T-helper 1 cell treated with Interleukin-12 subunit alpha and Interleukin-12 subunit beta and Interleukin-4 antibody, amounts not matched to agents 30 μg/mL and 1 μg/mL, for 36 hours (primary cell): Measurements from ENCODE around the gene CCT3.

Experiments used
- H3K27ac Mint-ChIP-seq: one replicate; pipeline ENCODE4 v1.8.0; 2021; ENCODE audit warnings: mild to moderate bottlenecking, mixed read lengths
- H3K27me3 Mint-ChIP-seq: one replicate; pipeline ENCODE4 v1.8.0; 2021; ENCODE audit warnings: low read depth, mixed read lengths
- H3K36me3 Mint-ChIP-seq: one replicate; pipeline ENCODE4 v1.8.0; 2021; ENCODE audit warnings: low read depth, mixed read lengths
- H3K4me1 Mint-ChIP-seq: one replicate; pipeline ENCODE4 v1.8.0; 2021; ENCODE audit warnings: low read depth, mixed read lengths
- H3K4me3 Mint-ChIP-seq: one replicate; pipeline ENCODE4 v1.8.0; 2021; ENCODE audit warnings: mild to moderate bottlenecking, moderate library complexity, mixed read lengths
- H3K9me3 Mint-ChIP-seq: one replicate; pipeline ENCODE4 v1.8.0; 2021; ENCODE audit warnings: mixed read lengths

Gene CCT3

DNA sequence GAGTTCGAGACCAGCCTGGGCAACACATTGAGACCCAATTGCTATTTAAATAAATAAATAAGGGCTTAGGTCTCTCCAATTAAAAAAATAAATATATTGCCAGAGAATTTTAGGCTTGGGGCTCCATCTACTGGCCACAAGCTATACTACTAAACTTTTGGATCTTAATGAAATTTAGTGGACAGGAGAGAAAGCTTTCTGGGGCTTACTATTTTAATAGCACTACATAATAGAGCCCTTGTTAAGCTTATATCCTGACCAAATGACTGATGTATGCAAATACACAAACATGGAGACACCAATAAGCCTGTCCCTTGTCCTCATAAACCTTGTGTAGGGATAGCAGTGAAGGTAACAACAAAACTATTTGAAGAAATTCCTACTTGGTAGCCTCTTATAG lies 18.4 kb downstream of the CCT3 start:
- H3K27me3 Mint-ChIP-seq, result no peaks in the 10 kb centered on the region
- no peaks in the 10 kb centered on the region for H3K9me3 Mint-ChIP-seq
- H3K4me3 Mint-ChIP-seq, result no peak overlapping the region
- H3K27ac Mint-ChIP-seq, result no peak overlapping the region
- H3K4me1 Mint-ChIP-seq, result peaks cover 2% of the 10 kb centered on the region
- H3K36me3 Mint-ChIP-seq, result peaks cover 46% of the 10 kb centered on the region

GRCh38 chr1:156316909-156317308 lies 21.2 kb downstream of the CCT3 start:
- Mint-ChIP-seq H3K36me3 (peaks cover 59% of the 10 kb centered on the region), H3K9me3 (no peaks in the 10 kb centered on the region)

GRCh38 chr1:156310962-156311361 lies 27.1 kb downstream of the CCT3 start:
- Mint-ChIP-seq H3K4me1 (no peaks in the 10 kb centered on the region), H3K36me3 (peaks cover 52% of the 10 kb centered on the region), H3K27ac (no peak overlapping the region), H3K4me3 (no peak overlapping the region), H3K9me3 (no peaks in the 10 kb centered on the region), H3K27me3 (no peaks in the 10 kb centered on the region)

More at GRCh38 chr1:156316909-156317308, 21.2 kb downstream of the CCT3 start:
- Mint-ChIP-seq H3K27me3 (no peaks in the 10 kb centered on the region), H3K4me1 (peaks cover 2% of the 10 kb centered on the region), H3K27ac (no peak overlapping the region), H3K4me3 (no peak overlapping the region)

- Mint-ChIP-seq H3K27me3 (no peaks in the 10 kb centered on the region), H3K9me3 (no peaks in the 10 kb centered on the region), H3K4me1 (no peaks in the 10 kb centered on the region), H3K27ac (no peak overlapping the region), H3K36me3 (peaks cover 34% of the 10 kb centered on the region), H3K4me3 (no peak overlapping the region)
Measured at GRCh38 chr1:156308078-156308477, 30.0 kb downstream of the CCT3 start.

DNA sequence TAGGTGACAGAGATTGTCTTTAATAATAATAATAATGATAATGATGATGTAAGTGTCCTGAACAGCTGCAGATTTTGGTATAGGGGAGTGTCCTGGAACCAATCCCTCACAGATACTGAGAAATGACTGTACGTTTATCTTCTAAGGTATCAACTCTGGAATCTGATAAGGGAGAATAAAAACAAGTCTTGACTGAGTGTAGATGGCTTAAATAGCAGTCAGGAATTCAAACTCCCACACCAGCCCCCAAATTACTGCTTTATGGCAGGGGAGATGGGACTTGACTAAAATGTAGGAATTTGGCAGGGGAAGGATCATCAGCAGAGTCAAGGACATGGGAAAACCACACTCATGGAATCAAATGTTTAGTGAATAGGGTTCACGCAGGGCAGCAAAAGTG lies 32.9 kb downstream of the CCT3 start:
- H3K4me1 Mint-ChIP-seq, result no peaks in the 10 kb centered on the region
- no peaks in the 10 kb centered on the region for H3K9me3 Mint-ChIP-seq
- H3K27ac Mint-ChIP-seq, result no peak overlapping the region
- peaks cover 19% of the 10 kb centered on the region for H3K36me3 Mint-ChIP-seq
- no peak overlapping the region for H3K4me3 Mint-ChIP-seq
- no peaks in the 10 kb centered on the region for H3K27me3 Mint-ChIP-seq

DNA sequence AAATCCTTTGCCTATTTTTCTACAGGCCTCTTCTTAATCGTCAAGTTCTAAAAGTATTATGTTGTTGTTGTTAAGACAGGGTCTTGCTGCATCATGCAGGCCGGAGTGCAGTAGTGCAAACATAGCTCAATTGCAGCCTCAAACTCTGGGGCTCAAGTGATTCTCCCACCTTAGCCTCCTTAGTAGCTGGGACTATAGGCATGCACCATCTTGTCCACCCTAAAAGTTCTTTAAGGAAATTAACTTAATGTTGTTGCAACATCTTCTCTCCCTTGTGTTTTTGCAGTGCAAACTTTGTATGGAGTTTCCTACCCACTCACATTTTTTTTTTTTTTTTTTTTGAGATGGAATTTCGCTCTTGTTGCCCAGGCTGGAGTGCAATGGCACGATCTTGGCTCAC lies 34.9 kb downstream of the CCT3 start:
- Mint-ChIP-seq H3K4me1 (no peaks in the 10 kb centered on the region), H3K36me3 (peaks cover 10% of the 10 kb centered on the region), H3K27me3 (no peaks in the 10 kb centered on the region), H3K9me3 (no peaks in the 10 kb centered on the region), H3K27ac (no peak overlapping the region), H3K4me3 (no peak overlapping the region)

- no peak within 1 kb of the TSS for H3K27ac Mint-ChIP-seq
- peaks cover 12% of the 10 kb centered on the region for H3K4me1 Mint-ChIP-seq
- H3K36me3 Mint-ChIP-seq, result no peaks in the 10 kb centered on the region
- H3K4me3 Mint-ChIP-seq, result no peak within 1 kb of the TSS
- no peaks in the 10 kb centered on the region for H3K9me3 Mint-ChIP-seq
- H3K27me3 Mint-ChIP-seq, result no peaks in the 10 kb centered on the region
Measured at GRCh38 chr1:156298852-156299357, 39.2 kb downstream of the CCT3 start, which contains the start of gene VHLL. VHLL (minus strand) TSS chr1:156299307; CDS start chr1:156299189, 118 bp downstream.

- peaks cover 6% of the 10 kb centered on the region for H3K36me3 Mint-ChIP-seq
- peaks cover 15% of the 10 kb centered on the region for H3K4me1 Mint-ChIP-seq
- no peaks in the 10 kb centered on the region for H3K27me3 Mint-ChIP-seq
- peak within 1 kb of the TSS; percentile 82 for H3K27ac Mint-ChIP-seq
- H3K4me3 Mint-ChIP-seq, result peak within 1 kb of the TSS; percentile 94
- no peaks in the 10 kb centered on the region for H3K9me3 Mint-ChIP-seq
Measured at GRCh38 chr1:156295391-156295947, 42.6 kb downstream of the CCT3 start, which contains the start of gene GLMP. GLMP (minus strand) TSS chr1:156295679; CDS start chr1:156295645, 34 bp downstream.

DNA sequence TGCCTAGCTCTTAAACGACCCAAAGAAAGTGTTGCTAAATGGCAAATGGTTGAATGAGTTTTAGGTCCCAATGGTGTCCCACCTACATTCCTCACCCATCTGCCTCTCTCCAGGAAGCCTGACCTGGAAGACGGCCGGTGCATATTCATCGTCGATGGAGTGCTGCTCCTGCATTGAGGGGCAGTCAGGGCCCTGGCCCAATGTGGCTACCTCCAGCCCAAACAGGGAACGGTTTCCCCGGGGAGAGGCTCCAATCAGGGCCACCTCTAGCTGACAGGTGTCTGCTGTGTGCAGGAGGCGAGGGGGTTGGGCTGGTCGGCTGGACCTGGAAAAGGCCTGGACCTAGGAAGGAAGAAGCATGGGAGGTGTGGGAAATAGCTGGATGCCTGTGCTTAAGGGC lies 44.2 kb downstream of the CCT3 start:
- Mint-ChIP-seq H3K9me3 (no peaks in the 10 kb centered on the region), H3K27ac (no peak overlapping the region), H3K4me3 (no peak overlapping the region)

DNA sequence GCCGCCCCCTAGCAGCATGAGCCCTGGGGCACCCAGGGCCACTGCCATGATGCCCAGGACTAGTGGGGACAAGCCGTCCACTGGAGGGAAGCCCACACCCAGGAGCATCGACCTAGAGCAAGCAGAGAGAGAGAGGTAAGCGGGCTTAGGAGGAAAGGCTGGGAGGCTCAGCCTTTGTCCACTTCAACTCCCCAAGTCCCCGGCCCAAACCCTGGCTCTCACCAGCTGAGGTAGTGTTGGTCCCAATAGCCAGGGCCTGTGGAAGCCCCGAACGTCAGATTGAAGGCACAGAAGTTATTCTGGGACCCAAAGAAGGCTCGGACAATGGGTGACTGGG lies 45.0 kb downstream of the CCT3 start:
- Mint-ChIP-seq H3K4me3 (no peak overlapping the region), H3K36me3 (peaks cover 13% of the 10 kb centered on the region), H3K9me3 (no peaks in the 10 kb centered on the region), H3K27me3 (no peaks in the 10 kb centered on the region), H3K27ac (no peak overlapping the region), H3K4me1 (peaks cover 15% of the 10 kb centered on the region)

More for the DNA sequence above, 44.2 kb downstream of the CCT3 start:
- Mint-ChIP-seq H3K27me3 (no peaks in the 10 kb centered on the region), H3K4me1 (peaks cover 15% of the 10 kb centered on the region), H3K36me3 (peaks cover 10% of the 10 kb centered on the region)

GRCh38 chr1:156291226-156292061 lies 46.6 kb downstream of the CCT3 start:
- H3K27me3 Mint-ChIP-seq, result no peaks in the 10 kb centered on the region
- peaks cover 15% of the 10 kb centered on the region for H3K4me1 Mint-ChIP-seq
- peaks cover 13% of the 10 kb centered on the region for H3K36me3 Mint-ChIP-seq
- H3K27ac Mint-ChIP-seq, result no peak overlapping the region
- H3K9me3 Mint-ChIP-seq, result no peaks in the 10 kb centered on the region
- peak overlapping the region; percentile 61 for H3K4me3 Mint-ChIP-seq

GRCh38 chr1:156289857-156290256 lies 48.2 kb downstream of the CCT3 start:
- Mint-ChIP-seq H3K36me3 (peaks cover 13% of the 10 kb centered on the region), H3K4me1 (peaks cover 7% of the 10 kb centered on the region), H3K27me3 (no peaks in the 10 kb centered on the region), H3K4me3 (no peak overlapping the region), H3K9me3 (no peaks in the 10 kb centered on the region), H3K27ac (no peak overlapping the region)

DNA sequence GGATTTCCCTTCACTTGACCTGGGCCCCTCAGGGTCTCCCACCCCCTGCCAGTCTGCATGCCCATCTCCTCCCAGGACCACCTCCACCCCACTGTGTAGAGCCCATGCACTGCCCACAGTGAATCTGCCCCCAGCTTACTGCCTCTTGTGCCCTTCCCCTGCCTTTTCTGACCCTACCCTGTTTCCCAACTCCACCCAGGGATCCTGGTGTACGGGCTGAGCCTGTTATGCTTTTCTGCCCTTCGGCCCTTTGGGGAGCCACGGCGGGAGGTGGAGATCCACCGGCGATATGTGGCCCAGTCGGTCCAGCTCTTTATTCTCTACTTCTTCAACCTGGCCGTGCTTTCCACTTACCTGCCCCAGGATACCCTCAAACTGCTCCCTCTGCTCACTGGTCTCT lies 52.0 kb downstream of the CCT3 start:
- H3K27ac Mint-ChIP-seq, result no peak overlapping the region

DNA sequence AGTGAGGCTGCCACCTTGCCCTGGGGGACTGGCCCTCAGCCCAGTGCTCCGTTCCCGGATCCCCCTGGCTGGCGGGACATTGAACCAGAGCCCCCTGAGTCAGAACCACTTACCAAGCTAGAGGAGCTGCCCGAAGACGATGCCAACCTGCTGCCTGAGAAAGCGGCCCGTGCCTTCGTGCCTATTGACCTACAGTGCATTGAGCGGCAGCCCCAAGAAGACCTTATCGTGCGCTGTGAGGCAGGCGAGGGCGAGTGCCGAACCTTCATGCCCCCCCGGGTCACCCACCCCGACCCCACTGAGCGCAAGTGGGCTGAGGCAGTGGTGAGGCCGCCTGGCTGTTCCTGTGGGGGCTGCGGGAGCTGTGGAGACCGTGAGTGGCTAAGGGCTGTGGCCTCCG lies 52.7 kb downstream of the CCT3 start:
- Mint-ChIP-seq H3K9me3 (no peaks in the 10 kb centered on the region), H3K27me3 (no peaks in the 10 kb centered on the region), H3K36me3 (peaks cover 13% of the 10 kb centered on the region), H3K4me3 (no peak overlapping the region), H3K4me1 (peaks cover 20% of the 10 kb centered on the region), H3K27ac (no peak overlapping the region)

More for the DNA sequence above, 52.0 kb downstream of the CCT3 start:
- no peaks in the 10 kb centered on the region for H3K27me3 Mint-ChIP-seq
- no peaks in the 10 kb centered on the region for H3K9me3 Mint-ChIP-seq
- H3K4me1 Mint-ChIP-seq, result peaks cover 15% of the 10 kb centered on the region
- no peak overlapping the region for H3K4me3 Mint-ChIP-seq
- H3K36me3 Mint-ChIP-seq, result peaks cover 13% of the 10 kb centered on the region

- H3K9me3 Mint-ChIP-seq, result no peaks in the 10 kb centered on the region
- H3K27ac Mint-ChIP-seq, result peak overlapping the region; percentile 53
- peaks cover 25% of the 10 kb centered on the region for H3K4me1 Mint-ChIP-seq
- no peak overlapping the region for H3K4me3 Mint-ChIP-seq
- H3K36me3 Mint-ChIP-seq, result peaks cover 12% of the 10 kb centered on the region
- no peaks in the 10 kb centered on the region for H3K27me3 Mint-ChIP-seq
Measured at GRCh38 chr1:156284757-156285156, 53.3 kb downstream of the CCT3 start.
